Measurements from ENCODE around the gene PDCD1.
"Not testable (repeated sequence)": the region's sequence is repeated elsewhere in the genome, so short reads cannot be mapped to it uniquely, and the experiment has no call there.

PDCD1 gene

GRCh38 chr2:241801611-241802420 is 56.9 kb downstream of the PDCD1 start:
- DNase-seq (ENCODE audit: low read depth in 3 of 3, low spot score in 1 of 3), result no peak

- DNase-seq (ENCODE audit: low read depth in 3 of 3, low spot score in 1 of 3), result not testable (repeated sequence)
Observed at GRCh38 chr2:241800198-241800903, 58.3 kb downstream of the PDCD1 start.

Data from stimulated activated CD4-positive, alpha-beta T cell treated with anti-CD3 and anti-CD28 coated beads, TNF-alpha, amount 100 ng/mL, for 1 hour (primary cell).